ENCODE measurements around the gene TP73. TPM values are rescaled to one million over a fixed set of nuclear protein-coding genes. Genes with fewer than 3 reads are reported as not detected.

Gene TP73
- total RNA-seq, 2 donors from 2014 or later = not detected

- no peaks in the 10 kb centered on the region for H3K9me3 ChIP-seq
- no peak for TF ChIP-seq CTCF (IDR thresholded peaks at IDR 0.05)
- DNase-seq (ENCODE audit: low spot score) (no peak), ATAC-seq (ENCODE audit: insufficient number of reproducible peaks, low FRiP score, low read depth) (no peak)
- H3K36me3 ChIP-seq = peaks cover 10% of the 10 kb centered on the region
- H3K4me1 ChIP-seq (ENCODE audit: control insufficient read depth in 1 of 2, low read depth in 2 of 2) = peaks cover 17 to 36% of the 10 kb centered on the region in 2 donors
- H3K27ac ChIP-seq = no peak overlapping the region
- H3K27me3 ChIP-seq (replicated peaks; ENCODE audit: insufficient read depth) = peaks cover 25% of the 10 kb centered on the region
- peak overlapping the region; percentile 88 for H3K4me3 ChIP-seq
Measured at GRCh38 chr1:3651026-3651929, 1.0 kb upstream of the TP73 start.

DNA sequence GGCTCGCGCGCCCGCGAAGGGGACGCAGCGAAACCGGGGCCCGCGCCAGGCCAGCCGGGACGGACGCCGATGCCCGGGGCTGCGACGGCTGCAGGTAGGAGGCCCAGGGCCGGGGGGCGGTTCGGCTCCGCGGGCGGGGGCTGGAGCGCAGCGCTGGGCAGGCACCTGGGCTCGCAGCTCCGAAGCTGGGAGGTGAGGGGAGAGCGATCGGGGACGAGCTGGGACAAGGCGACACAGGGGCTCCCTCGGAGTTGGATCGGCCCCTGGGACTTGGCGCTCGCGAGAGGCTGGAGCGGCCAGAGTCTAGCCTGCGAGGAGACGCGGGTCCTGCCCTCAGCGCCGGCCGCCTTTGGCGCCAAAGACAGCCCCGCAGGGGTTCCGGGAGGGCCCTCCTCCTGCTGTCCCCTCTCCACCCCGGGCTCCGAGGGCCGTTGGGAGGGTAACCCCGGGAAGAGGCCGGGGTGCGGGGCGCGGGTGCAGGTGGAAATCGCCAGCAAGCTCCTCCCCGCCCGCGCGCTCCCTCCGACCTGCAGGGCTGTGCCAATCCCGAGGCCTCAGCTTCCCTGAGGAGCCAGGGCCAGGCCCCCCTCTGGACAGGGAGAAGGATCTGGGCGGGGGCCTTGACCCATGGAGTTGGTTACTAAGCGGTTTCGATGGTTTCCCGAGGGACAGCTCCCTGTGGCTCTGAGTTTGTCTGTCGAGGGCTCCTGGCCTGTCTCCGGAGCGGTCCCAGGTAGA, 401 bp downstream of the TP73 start:
- TF ChIP-seq CTCF (IDR thresholded peaks at IDR 0.05) = no peak
- peaks cover 25% of the 10 kb centered on the region for H3K27me3 ChIP-seq (replicated peaks; ENCODE audit: insufficient read depth)
- ATAC-seq (ENCODE audit: insufficient number of reproducible peaks, low FRiP score, low read depth) = no peak

GRCh38 chr1:3653286-3653618, 936 bp downstream of the TP73 start:
- no peaks in the 10 kb centered on the region for H3K9me3 ChIP-seq
- TF ChIP-seq CTCF (IDR thresholded peaks at IDR 0.05) = no peak
- H3K4me3 ChIP-seq = no peak overlapping the region

More for the DNA sequence above, 401 bp downstream of the TP73 start:
- peak overlapping the region; percentile 88 for H3K4me3 ChIP-seq
- H3K27ac ChIP-seq = no peak overlapping the region
- no peaks in the 10 kb centered on the region for H3K9me3 ChIP-seq
- no peak for DNase-seq (ENCODE audit: low spot score)
- no peaks in the 10 kb centered on the region for H3K36me3 ChIP-seq
- H3K4me1 ChIP-seq (ENCODE audit: control insufficient read depth in 1 of 2, low read depth in 2 of 2) = peaks cover 17 to 36% of the 10 kb centered on the region in 2 donors

DNA sequence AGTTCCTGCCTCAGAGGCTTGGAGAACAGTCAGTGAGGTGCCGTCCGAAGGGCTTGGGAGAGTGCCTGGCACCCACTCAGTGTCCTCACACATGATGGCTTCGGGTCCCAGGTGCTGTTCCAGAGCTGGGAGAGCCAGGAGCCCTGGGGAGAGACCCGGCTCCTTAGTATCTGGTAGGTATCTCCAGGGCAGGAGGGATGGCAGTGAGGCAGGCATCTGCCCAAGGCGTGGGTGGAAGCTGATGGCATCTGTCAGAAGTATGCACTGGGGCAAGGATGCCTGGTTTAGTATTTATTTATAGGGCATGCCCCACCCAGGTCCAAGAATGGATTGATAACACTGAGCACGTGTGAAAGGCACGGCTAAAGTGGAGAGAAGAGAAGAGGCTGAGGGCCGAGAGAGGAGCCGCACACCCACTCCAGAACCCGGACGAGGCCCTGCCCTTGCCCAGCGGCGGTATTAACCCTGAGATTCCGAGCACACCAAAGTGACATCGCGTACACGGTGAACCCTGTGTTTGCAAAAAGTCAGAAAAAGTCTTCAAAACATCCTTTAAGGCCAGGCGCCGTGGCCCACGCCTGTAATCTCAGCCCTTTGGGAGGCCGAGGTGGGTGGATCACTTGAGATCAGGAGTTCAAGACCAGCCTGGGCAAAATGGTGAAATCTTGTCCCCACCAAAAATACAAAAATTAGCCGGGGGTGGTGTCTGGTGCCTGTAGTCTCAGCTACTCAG, 2.4 kb downstream of the TP73 start:
- H3K4me3 ChIP-seq = no peak overlapping the region
- DNase-seq (ENCODE audit: low spot score) = no peak
- ATAC-seq (ENCODE audit: insufficient number of reproducible peaks, low FRiP score, low read depth) = no peak
- no peaks in the 10 kb centered on the region for H3K9me3 ChIP-seq
- no peak for TF ChIP-seq CTCF (IDR thresholded peaks at IDR 0.05)
- H3K27ac ChIP-seq = no peak overlapping the region
- peaks cover 25% of the 10 kb centered on the region for H3K27me3 ChIP-seq (replicated peaks; ENCODE audit: insufficient read depth)
- no peaks in the 10 kb centered on the region for H3K36me3 ChIP-seq
- peaks cover 17 to 26% of the 10 kb centered on the region in 2 donors for H3K4me1 ChIP-seq (ENCODE audit: control insufficient read depth in 1 of 2, low read depth in 2 of 2)

More at GRCh38 chr1:3653286-3653618, 936 bp downstream of the TP73 start:
- Histone ChIP-seq H3K27ac (no peak overlapping the region), H3K4me1 (ENCODE audit: control insufficient read depth in 1 of 2, low read depth in 2 of 2) (peaks cover 17 to 36% of the 10 kb centered on the region in 2 donors), H3K27me3 (replicated peaks; ENCODE audit: insufficient read depth) (peaks cover 25% of the 10 kb centered on the region), H3K36me3 (no peaks in the 10 kb centered on the region)
- ATAC-seq (ENCODE audit: insufficient number of reproducible peaks, low FRiP score, low read depth) (no peak), DNase-seq (ENCODE audit: low spot score) (no peak)

All from thoracic aorta (tissue), 2 donors.